ENCODE measurements around the gene ORM2.

Gene ORM2

GRCh38 chr9:114371973-114372917 lies 42.6 kb downstream of the ORM2 start:
- TF ChIP-seq CTCF (IDR thresholded peaks at IDR 0.05; ENCODE audit: low read depth, low read length), result no peak
- H3K9me3 ChIP-seq (ENCODE audit: severe bottlenecking), result no peaks in the 10 kb centered on the region
- no peak overlapping the region for H3K4me3 ChIP-seq (ENCODE audit: low read depth, low read length)
- no peaks in the 10 kb centered on the region for H3K27me3 ChIP-seq (ENCODE audit: insufficient read depth, low read depth, severe bottlenecking)
- H3K27ac ChIP-seq, result peak overlapping the region; percentile 97
- DNase-seq, result no peak
- peaks cover 67% of the 10 kb centered on the region for H3K36me3 ChIP-seq

- Histone ChIP-seq H3K36me3 (peaks cover 67% of the 10 kb centered on the region), H3K9me3 (ENCODE audit: severe bottlenecking) (no peaks in the 10 kb centered on the region), H3K27ac (peak overlapping the region; percentile 12; the same call in 1 of the 2 replicates), H3K27me3 (ENCODE audit: insufficient read depth, low read depth, severe bottlenecking) (no peaks in the 10 kb centered on the region), H3K4me3 (ENCODE audit: low read depth, low read length) (no peak overlapping the region)
- TF ChIP-seq CTCF (IDR thresholded peaks at IDR 0.05; ENCODE audit: low read depth, low read length), result no peak
- no peak for DNase-seq
Observed at GRCh38 chr9:114372921-114373448, 43.3 kb downstream of the ORM2 start.

GRCh38 chr9:114373960-114374730 lies 44.5 kb downstream of the ORM2 start:
- Histone ChIP-seq H3K27ac (no peak overlapping the region), H3K27me3 (ENCODE audit: insufficient read depth, low read depth, severe bottlenecking) (no peaks in the 10 kb centered on the region), H3K36me3 (peaks cover 72% of the 10 kb centered on the region), H3K9me3 (ENCODE audit: severe bottlenecking) (no peaks in the 10 kb centered on the region), H3K4me3 (ENCODE audit: low read depth, low read length) (no peak overlapping the region)
- TF ChIP-seq CTCF (IDR thresholded peaks at IDR 0.05; ENCODE audit: low read depth, low read length), result no peak
- no peak for DNase-seq

GRCh38 chr9:114374936-114375335 lies 45.3 kb downstream of the ORM2 start:
- peak; percentile 18; the same call in 1 of the 2 replicates for TF ChIP-seq CTCF (IDR thresholded peaks at IDR 0.05; ENCODE audit: low read depth, low read length)
- Histone ChIP-seq H3K27me3 (ENCODE audit: insufficient read depth, low read depth, severe bottlenecking) (no peaks in the 10 kb centered on the region), H3K9me3 (ENCODE audit: severe bottlenecking) (no peaks in the 10 kb centered on the region), H3K27ac (peak overlapping the region; percentile 3; the same call in 1 of the 2 replicates), H3K4me3 (ENCODE audit: low read depth, low read length) (no peak overlapping the region), H3K36me3 (peaks cover 80% of the 10 kb centered on the region)
- DNase-seq, result no peak

GRCh38 chr9:114375386-114376175 lies 45.9 kb downstream of the ORM2 start:
- Histone ChIP-seq H3K9me3 (ENCODE audit: severe bottlenecking) (no peaks in the 10 kb centered on the region), H3K36me3 (peaks cover 86% of the 10 kb centered on the region), H3K27ac (peak overlapping the region; percentile 3; the same call in 1 of the 2 replicates), H3K4me3 (ENCODE audit: low read depth, low read length) (no peak overlapping the region), H3K27me3 (ENCODE audit: insufficient read depth, low read depth, severe bottlenecking) (no peaks in the 10 kb centered on the region)
- no peak for DNase-seq
- TF ChIP-seq CTCF (IDR thresholded peaks at IDR 0.05; ENCODE audit: low read depth, low read length), result no peak
